Nephron progenitor cell (in vitro differentiated cells): ENCODE results near the gene SLC25A25.
A peak's percentile ranks its signal among the peaks of the same experiment; 100 is the strongest.

ENCODE experiments used
- DNase-seq: peaks from one replicate; pipeline ENCODE4 v3.0.0; 2021
- H3K27ac Mint-ChIP-seq: 2 replicates; pipeline ENCODE4 v1.8.0; 2021; ENCODE audit warnings: mild to moderate bottlenecking, moderate library complexity, mixed read lengths
- H3K27me3 Mint-ChIP-seq: 2 replicates; pipeline ENCODE4 v1.8.0; 2021; ENCODE audit warnings: mild to moderate bottlenecking, low read depth, mixed read lengths; ENCODE audit not compliant: poor library complexity
- H3K36me3 Mint-ChIP-seq: 2 replicates; pipeline ENCODE4 v1.8.0; 2021; ENCODE audit warnings: low read depth, mixed read lengths
- H3K4me1 Mint-ChIP-seq: 2 replicates; pipeline ENCODE4 v1.8.0; 2021; ENCODE audit warnings: mixed read lengths
- H3K4me3 Mint-ChIP-seq: 2 replicates; pipeline ENCODE4 v1.8.0; 2021; ENCODE audit warnings: mild to moderate bottlenecking, moderate library complexity, mixed read lengths
- H3K9me3 Mint-ChIP-seq: 2 replicates; pipeline ENCODE4 v1.8.0; 2021; ENCODE audit warnings: mild to moderate bottlenecking, moderate library complexity, mixed read lengths
- TF ChIP-seq, protein P1 (sequence below): fragments of 200-600 bp; sonication (generic); IDR thresholded peaks from 2 replicates; pipeline ENCODE4 v1.5.0; 2021; ENCODE audit warnings: antibody characterized with exemption

The SLC25A25 gene

DNA sequence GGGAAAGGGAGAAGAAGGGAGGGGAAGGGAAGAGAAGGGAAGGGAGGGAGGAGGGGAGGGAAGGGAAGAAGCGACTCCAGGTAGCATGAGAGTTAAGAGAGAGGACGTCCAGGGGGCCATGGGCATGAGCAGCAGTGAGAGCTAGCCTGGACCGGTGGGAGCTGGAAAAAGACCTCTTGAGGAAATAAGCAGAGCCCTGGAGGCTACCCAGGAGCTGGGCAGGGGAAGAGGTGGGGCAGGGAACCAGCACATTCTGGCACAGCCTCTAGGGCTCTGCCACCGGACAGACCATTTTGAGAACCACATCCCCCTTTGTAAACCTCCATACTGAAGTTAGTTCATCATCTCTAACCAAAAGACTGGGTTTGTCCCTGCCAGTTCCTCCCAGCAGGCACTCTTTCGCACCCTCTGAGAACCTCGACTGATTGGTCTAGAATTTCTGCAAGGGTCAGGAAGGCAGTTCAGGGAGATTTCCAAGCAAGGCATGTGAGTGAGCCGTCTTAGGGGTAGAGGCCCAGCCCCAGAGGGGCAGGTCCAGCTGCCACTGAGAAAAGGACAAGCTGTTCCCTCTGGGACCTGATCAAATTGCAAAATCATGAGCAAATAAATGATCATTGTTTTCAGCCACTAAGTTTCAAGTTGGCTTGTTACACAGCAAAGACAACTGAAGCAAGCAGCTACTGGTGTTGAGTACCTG is 12.5 kb upstream of the SLC25A25 start:
- Mint-ChIP-seq H3K27me3 (no peaks in the 10 kb centered on the region), H3K4me1 (peaks cover 48% of the 10 kb centered on the region), H3K27ac (no peak overlapping the region), H3K36me3 (no peaks in the 10 kb centered on the region), H3K9me3 (no peaks in the 10 kb centered on the region), H3K4me3 (no peak overlapping the region)
- TF ChIP-seq, protein P1, sequence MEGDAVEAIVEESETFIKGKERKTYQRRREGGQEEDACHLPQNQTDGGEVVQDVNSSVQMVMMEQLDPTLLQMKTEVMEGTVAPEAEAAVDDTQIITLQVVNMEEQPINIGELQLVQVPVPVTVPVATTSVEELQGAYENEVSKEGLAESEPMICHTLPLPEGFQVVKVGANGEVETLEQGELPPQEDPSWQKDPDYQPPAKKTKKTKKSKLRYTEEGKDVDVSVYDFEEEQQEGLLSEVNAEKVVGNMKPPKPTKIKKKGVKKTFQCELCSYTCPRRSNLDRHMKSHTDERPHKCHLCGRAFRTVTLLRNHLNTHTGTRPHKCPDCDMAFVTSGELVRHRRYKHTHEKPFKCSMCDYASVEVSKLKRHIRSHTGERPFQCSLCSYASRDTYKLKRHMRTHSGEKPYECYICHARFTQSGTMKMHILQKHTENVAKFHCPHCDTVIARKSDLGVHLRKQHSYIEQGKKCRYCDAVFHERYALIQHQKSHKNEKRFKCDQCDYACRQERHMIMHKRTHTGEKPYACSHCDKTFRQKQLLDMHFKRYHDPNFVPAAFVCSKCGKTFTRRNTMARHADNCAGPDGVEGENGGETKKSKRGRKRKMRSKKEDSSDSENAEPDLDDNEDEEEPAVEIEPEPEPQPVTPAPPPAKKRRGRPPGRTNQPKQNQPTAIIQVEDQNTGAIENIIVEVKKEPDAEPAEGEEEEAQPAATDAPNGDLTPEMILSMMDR, result no peak
- DNase-seq, result no peak

DNA sequence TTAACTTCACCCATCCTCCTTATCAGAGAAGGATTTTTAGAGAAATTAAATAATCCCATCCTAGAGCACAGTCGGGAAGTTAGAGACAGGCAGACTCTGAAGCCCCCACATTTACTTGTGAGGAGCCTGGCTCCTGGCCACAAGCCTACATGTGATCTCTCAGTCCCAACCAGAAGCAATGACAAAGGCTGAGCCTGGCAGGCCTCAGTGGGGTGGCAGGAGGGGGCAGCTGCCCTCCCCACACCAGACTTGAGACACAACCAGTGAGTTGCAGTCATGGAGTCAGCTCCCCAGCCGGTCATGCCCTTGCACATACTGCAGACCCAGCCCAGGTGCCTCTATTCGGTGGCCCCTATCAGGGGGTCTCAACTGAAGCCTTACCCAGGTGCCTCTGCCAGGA is 11.9 kb upstream of the SLC25A25 start:
- Mint-ChIP-seq H3K27me3 (no peaks in the 10 kb centered on the region), H3K27ac (no peak overlapping the region), H3K4me1 (peaks cover 45% of the 10 kb centered on the region), H3K36me3 (peaks cover under 1% of the 10 kb centered on the region), H3K9me3 (no peaks in the 10 kb centered on the region), H3K4me3 (no peak overlapping the region)
- TF ChIP-seq, protein P1, result no peak
- no peak for DNase-seq

DNA sequence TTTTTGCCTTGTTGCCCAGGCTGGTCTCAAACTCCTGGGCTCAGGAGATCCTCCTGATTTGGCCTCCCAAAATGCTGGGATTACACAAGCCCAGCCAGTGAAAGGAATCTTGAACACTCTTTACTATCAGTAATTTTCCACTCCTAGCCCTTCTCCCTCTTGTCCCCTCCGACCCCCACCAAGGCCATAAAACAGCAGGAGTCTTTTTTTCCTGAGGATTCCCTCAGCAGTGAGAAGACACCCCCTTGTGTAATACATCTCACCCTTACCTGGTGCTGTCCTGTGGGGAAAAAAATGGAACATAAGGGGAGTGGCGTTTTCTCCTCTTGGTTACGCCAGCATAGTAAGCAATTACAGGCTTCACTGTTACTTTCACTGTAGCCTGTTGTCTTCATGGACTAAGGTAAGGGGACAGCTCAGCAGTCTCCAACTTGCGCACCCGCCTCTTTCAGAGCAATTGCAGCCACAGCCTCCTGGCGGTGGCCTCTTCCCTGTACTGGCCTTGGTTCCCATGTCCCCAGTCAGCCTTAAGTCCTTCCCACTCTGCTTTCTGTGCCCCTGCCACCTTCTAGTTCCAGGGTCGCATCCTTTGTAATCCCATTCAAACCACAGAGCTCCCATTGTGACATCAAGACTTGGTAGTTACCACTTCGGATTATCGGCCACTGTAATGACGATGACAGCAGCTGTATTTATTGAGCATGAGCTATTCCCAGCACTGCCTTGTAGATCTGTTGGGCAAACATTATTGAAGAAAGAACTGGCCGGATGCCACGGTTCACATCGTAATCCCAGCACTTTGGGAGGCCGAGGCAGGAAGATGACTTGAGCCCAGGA is 10.9 kb upstream of the SLC25A25 start:
- no peaks in the 10 kb centered on the region for H3K27me3 Mint-ChIP-seq
- H3K4me1 Mint-ChIP-seq, result peaks cover 53% of the 10 kb centered on the region
- H3K36me3 Mint-ChIP-seq, result peaks cover 8% of the 10 kb centered on the region
- no peak for DNase-seq
- no peak overlapping the region for H3K4me3 Mint-ChIP-seq
- TF ChIP-seq, protein P1, result no peak
- no peaks in the 10 kb centered on the region for H3K9me3 Mint-ChIP-seq
- H3K27ac Mint-ChIP-seq, result peak overlapping the region; percentile 79

DNA sequence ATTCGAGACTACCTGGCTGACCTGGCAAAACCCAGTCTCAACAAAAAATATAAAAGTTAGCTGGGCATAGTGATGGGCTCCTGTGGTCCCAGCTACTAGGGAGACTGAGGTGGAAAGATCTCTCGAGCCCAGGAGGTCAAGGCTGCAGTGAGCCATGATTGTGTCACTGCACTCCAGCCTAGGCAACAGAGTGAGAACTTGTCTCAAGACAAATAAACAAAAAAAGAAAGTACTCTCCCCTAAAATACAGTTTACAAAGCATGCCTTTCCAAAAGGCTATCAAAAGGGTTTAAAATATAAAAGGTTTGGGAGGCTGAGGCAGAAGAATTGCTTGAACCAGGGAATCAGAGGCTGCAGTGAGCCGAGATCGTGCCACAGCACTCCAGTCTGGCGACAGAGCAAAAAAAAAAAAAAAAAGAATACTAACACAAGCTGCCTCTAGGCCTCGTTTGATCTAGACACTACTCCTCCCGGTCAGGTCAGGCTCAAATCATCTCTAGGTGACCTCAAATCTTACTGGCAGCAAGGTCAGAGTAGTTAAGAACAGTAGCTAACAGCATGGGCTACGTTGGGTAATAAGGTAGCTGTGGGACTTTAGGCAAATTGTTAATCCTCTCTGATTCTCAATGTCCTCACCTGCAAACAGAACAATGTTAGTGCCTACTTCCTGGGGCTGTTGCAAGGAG is 10.2 kb upstream of the SLC25A25 start:
- Mint-ChIP-seq H3K4me3 (no peak overlapping the region), H3K27me3 (no peaks in the 10 kb centered on the region), H3K9me3 (no peaks in the 10 kb centered on the region), H3K4me1 (peaks cover 57% of the 10 kb centered on the region), H3K27ac (peak overlapping the region; percentile 79), H3K36me3 (peaks cover 8% of the 10 kb centered on the region)
- no peak for DNase-seq
- TF ChIP-seq, protein P1, result no peak

DNA sequence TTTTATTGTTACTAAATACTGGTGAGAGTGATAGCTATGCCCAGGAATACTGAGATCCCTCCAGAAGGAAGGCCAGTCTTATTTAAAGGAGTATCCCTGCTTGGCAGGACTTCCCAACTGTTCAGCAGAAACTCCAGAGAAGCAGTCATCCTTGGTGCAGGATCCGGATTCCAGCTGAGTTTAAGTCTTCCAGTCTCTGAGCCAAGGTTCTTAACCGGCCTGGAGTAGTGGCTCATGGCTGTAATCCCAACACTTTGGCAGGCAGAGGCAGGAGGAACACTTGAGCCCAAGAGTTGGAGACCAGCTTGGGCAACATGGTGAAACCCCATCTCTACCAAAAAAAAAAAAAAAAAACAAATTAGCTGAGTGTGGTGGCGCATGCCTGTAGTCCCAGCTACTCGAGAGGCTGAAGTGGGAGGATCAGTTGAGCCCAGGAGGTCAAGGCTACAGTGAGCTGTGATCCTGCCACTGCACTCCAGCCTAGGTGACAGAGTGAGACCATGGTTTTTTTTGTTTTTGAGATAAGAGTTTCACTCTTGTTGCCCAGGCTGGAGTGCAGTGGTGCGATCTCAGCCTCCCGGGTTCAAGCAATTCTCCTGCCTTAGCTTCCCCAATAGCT is 8.6 kb upstream of the SLC25A25 start:
- TF ChIP-seq, protein P1, result no peak
- Mint-ChIP-seq H3K4me3 (no peak overlapping the region), H3K36me3 (peaks cover 8% of the 10 kb centered on the region), H3K4me1 (peaks cover 45% of the 10 kb centered on the region), H3K27me3 (no peaks in the 10 kb centered on the region), H3K9me3 (no peaks in the 10 kb centered on the region), H3K27ac (no peak overlapping the region)
- no peak for DNase-seq
